K562 (cell line): ENCODE data around the gene DCLK2. TPM values are rescaled to one million over a fixed set of nuclear protein-coding genes. Genes with fewer than 3 reads are reported as not detected.

ENCODE experiments used
- ATAC-seq: fragments of 200-7000 bp; cut with Tn5 transposase; 3 replicates; pipeline ENCODE4 v1.9.1; 2020; ENCODE audit warnings: moderate library complexity
- BruUV-seq: library from RNA; stranded (reverse); fragments of 400-500 nt; replicated peaks from 2 replicates; lab custom pipeline; 2021; lab: Mats Ljungman, UMichigan
- CTCF ChIA-PET: fragments of 300-600 bp; formaldehyde crosslinking; extraction: SDS; loops from one replicate; lab custom pipeline; 2021; ENCODE audit warnings: low intra/inter-chr PET ratio; lab: Yijun Ruan, JAX
- POLR2A ChIA-PET: fragments of 300-600, 350-650 bp; sonication (Branson Sonifier 250); formaldehyde crosslinking; extraction: SDS; loops from one replicate; lab custom pipeline; 2021; ENCODE audit warnings: antibody characterized with exemption, inconsistent platforms; lab: Yijun Ruan, JAX
- DNase-seq, 4 experiments: peaks; one replicate each; pipeline versions ENCODE4 v3.0.0 to v3.0.0-alpha.2; 2011 to 2018; ENCODE audit warnings: low spot score in 3 of 4, mixed read lengths in 3 of 4; ENCODE audit errors: extremely low read depth in 1 of 4
- FAIRE-seq: peaks from 2 replicates; lab custom pipeline; 2011; peaks lifted over from hg19 to GRCh38; lab: Jason Lieb, UNC
- H2AFZ ChIP-seq: 2 replicates; pipeline ENCODE4 v1.6.0; 2011; ENCODE audit warnings: low read depth, low read length, control low read depth, inconsistent platforms
- H3K27ac ChIP-seq: fragments of 200-600 bp; 3 replicates; pipeline ENCODE4 v1.8.0; 2011; ENCODE audit warnings: low read depth, mild to moderate bottlenecking, control low read depth, inconsistent platforms, low read length, moderate library complexity, mixed read lengths; ENCODE audit errors: extremely low read depth
- H3K27me3 ChIP-seq, 2 experiments: fragments of 300-600 bp in 1 of 2; 2 replicates in 1 of 2; 3 replicates in 1 of 2; pipeline versions ENCODE4 v1.6.0 to v1.8.0; 2011; ENCODE audit warnings: inconsistent platforms in 2 of 2, low read length in 2 of 2, mild to moderate bottlenecking in 1 of 2, mixed read lengths in 1 of 2, moderate library complexity in 1 of 2; ENCODE audit not compliant: control insufficient read depth in 2 of 2, insufficient read depth in 2 of 2
- H3K36me3 ChIP-seq: fragments of 300-600 bp; 3 replicates; pipeline ENCODE4 v1.8.0; 2011; ENCODE audit warnings: mild to moderate bottlenecking, low read length, inconsistent platforms; ENCODE audit not compliant: control insufficient read depth, insufficient read depth
- H3K4me1 ChIP-seq, 2 experiments: fragments of 200-600 bp in 1 of 2; replicated peaks in 1 of 2; 2 replicates in 1 of 2; 3 replicates in 1 of 2; pipeline versions ENCODE4 v1.5.1 to v1.8.0; 2011; ENCODE audit warnings: inconsistent platforms in 2 of 2, low read length in 2 of 2, mild to moderate bottlenecking in 1 of 2, mixed read lengths in 1 of 2, moderate library complexity in 1 of 2; ENCODE audit not compliant: control insufficient read depth in 2 of 2, insufficient read depth in 2 of 2
- H3K4me2 ChIP-seq: 2 replicates; pipeline ENCODE4 v1.6.1; 2011; ENCODE audit warnings: low read length, control low read depth, inconsistent platforms, mixed read lengths; ENCODE audit not compliant: insufficient read depth
- H3K4me3 ChIP-seq: fragments of 200-600 bp; sonication (generic), shearing (Covaris generic); 2 replicates; pipeline ENCODE4 v1.5.1; 2016; ENCODE audit warnings: control low read depth, inconsistent platforms
- H3K79me2 ChIP-seq: fragments of 200-600 bp; 3 replicates; pipeline ENCODE4 v1.8.0; 2011; ENCODE audit warnings: low read length, inconsistent platforms; ENCODE audit not compliant: control insufficient read depth, insufficient read depth
- H3K9ac ChIP-seq, 2 experiments: 2 replicates each; pipeline versions ENCODE4 v1.6.0 to v1.6.1; 2011; ENCODE audit warnings: low read depth in 2 of 2, low read length in 2 of 2, control low read depth in 1 of 2, inconsistent platforms in 1 of 2, mild to moderate bottlenecking in 1 of 2, mixed read lengths in 1 of 2; ENCODE audit not compliant: insufficient read depth in 1 of 2
- H3K9me1 ChIP-seq: one replicate; pipeline ENCODE4 v1.6.0; 2011; ENCODE audit warnings: inconsistent platforms, mild to moderate bottlenecking, low read length, moderate library complexity; ENCODE audit not compliant: control insufficient read depth, insufficient read depth
- H3K9me3 ChIP-seq: replicated peaks from 2 replicates; pipeline ENCODE4 v1.5.1; 2011; ENCODE audit warnings: low read depth, low read length, inconsistent platforms; ENCODE audit not compliant: control insufficient read depth, insufficient read depth
- H4K20me1 ChIP-seq: replicated peaks from 2 replicates; pipeline ENCODE4 v1.6.1; 2011; ENCODE audit warnings: low read length, inconsistent platforms, mixed read lengths; ENCODE audit not compliant: control insufficient read depth, insufficient read depth
- FOXA3 ChIP-seq, 2 experiments: fragments of 450-650 bp in 1 of 2; sonication (generic) in 1 of 2; formaldehyde crosslinking; IDR thresholded peaks in 1 of 2; conservative IDR thresholded peaks in 1 of 2; 2 replicates each; pipeline versions ENCODE4 v1.4.0 to v1.8.0; 2020 to 2022; ENCODE audit warnings: mild to moderate bottlenecking in 2 of 2, missing genetic modification reagents in 1 of 2
- GATAD2A ChIP-seq: fragments of 450-650 bp; IDR thresholded peaks from 2 replicates; pipeline ENCODE4 v1.6.1; 2017
- HNRNPLL ChIP-seq: fragments of 200-400 bp; formaldehyde crosslinking; IDR thresholded peaks from 2 replicates; pipeline ENCODE4 v1.6.1; 2017; ENCODE audit warnings: low read length, low read depth, mild to moderate bottlenecking; ENCODE audit not compliant: poor library complexity, severe bottlenecking
- PURB ChIP-seq: sonication (generic); formaldehyde crosslinking; IDR thresholded peaks from 2 replicates; pipeline ENCODE4 v1.9.0; 2021; ENCODE audit warnings: low read depth, mild to moderate bottlenecking, missing genetic modification reagents
- SMAD2 ChIP-seq: fragments of 150-350 bp; IDR thresholded peaks from 2 replicates; pipeline ENCODE4 v1.6.1; 2014; ENCODE audit warnings: low read depth, mild to moderate bottlenecking, low read length
- TBL1XR1 ChIP-seq, 2 experiments: IDR thresholded peaks; 2 replicates each; pipeline ENCODE4 v1.6.1; 2012; ENCODE audit warnings: improper control_type of control experiment in 2 of 2, low read length in 2 of 2, mild to moderate bottlenecking in 1 of 2
- TEAD1 ChIP-seq, 2 experiments: fragments of 450-650 bp in 1 of 2; sonication (generic) in 1 of 2; formaldehyde crosslinking; IDR thresholded peaks; 2 replicates each; pipeline versions ENCODE4 v1.4.0 to v1.8.0; 2020 to 2022; ENCODE audit warnings: mild to moderate bottlenecking in 2 of 2, missing genetic modification reagents in 1 of 2
- THRB ChIP-seq: fragments of 450-650 bp; formaldehyde crosslinking; conservative IDR thresholded peaks from 2 replicates; pipeline ENCODE4 v1.4.0; 2022; ENCODE audit warnings: mild to moderate bottlenecking, missing genetic modification characterization
- ZNF511 ChIP-seq: sonication (generic); formaldehyde crosslinking; IDR thresholded peaks from 2 replicates; pipeline ENCODE4 v1.8.0; 2022; ENCODE audit warnings: mild to moderate bottlenecking, missing genetic modification reagents
- ZNF717 ChIP-seq: fragments of 250-450 bp; sonication (Bioruptor Pico); IDR thresholded peaks from 2 replicates; pipeline ENCODE4 v1.5.0; 2021
- WGBS: fragments of 100-300 bp; shearing (Covaris generic); methylation state at CpG from one replicate; pipeline ENCODE4 v1.1.6; 2016; ENCODE audit warnings: low coverage, mixed read lengths; ENCODE audit not compliant: insufficient coverage; ENCODE audit errors: missing lambda C conversion rate; 5-methylcytosine and 5-hydroxymethylcytosine counted together
- in situ Hi-C: fragments of 300-500 bp; cut with MboI; formaldehyde crosslinking; loops from 4 replicates; pipeline ENCODE4 v1.15.0; 2018; ENCODE audit warnings: inconsistent platforms, mixed read lengths
- intact Hi-C: fragments of 100-400 bp; cut with micrococcal nuclease; formaldehyde crosslinking; loops from 2 replicates; pipeline ENCODE4 v1.14.2; 2022
- polyA plus RNA-seq, 8 experiments: library from polyadenylated mRNA; depleted of rRNA in 4 of 8; stranded (reverse) in 5 of 8; unstranded in 3 of 8; fragments of >200 nt; fragmentation: Nextera tagmentation in 2 of 8; fragmentation: Illumina TruSeq in 1 of 8; extraction: Ambion mirVana in 2 of 8; extraction: Trizol in 1 of 8; gene quantifications; 2 replicates each; pipeline versions ENCODE4 v1.2.1 to v1.2.3, GENCODE V29; 2011 to 2014; ENCODE audit warnings: inconsistent platforms in 1 of 8, missing spikeins in 1 of 8
- total RNA-seq, 7 experiments: library from RNA; depleted of rRNA in 6 of 7; stranded (reverse); fragments of >200 nt in 6 of 7; fragmentation: Illumina TruSeq in 2 of 7; extraction: Trizol in 2 of 7; gene quantifications; 2 replicates each; pipeline versions ENCODE4 v1.2.1 to v1.2.3, GENCODE V29; 2011 to 2021; ENCODE audit warnings: low replicate concordance in 1 of 7

Gene DCLK2
- total and polyA plus RNA-seq, 9 of the 15 experiments (the other 6 are each of a cell fraction or from before 2014, with no cell fraction given), result not detected

GRCh38 chr4:150045410-150045809 is 32.8 kb upstream of the DCLK2 start:
- 4% methylated on average over 3 of the region's 3 CpGs for WGBS
- BruUV-seq, result no TSS peak

More at GRCh38 chr4:150045410-150045809, 32.8 kb upstream of the DCLK2 start:
- H3K27ac ChIP-seq, result no peak overlapping the region
- H3K9me1 ChIP-seq, result no peaks in the 10 kb centered on the region
- no peaks in the 10 kb centered on the region for H3K79me2 ChIP-seq
- DNase-seq (no peak), ATAC-seq (no peak), FAIRE-seq (no peak)
- TF ChIP-seq TEAD1 (CRISPR knock-in tag; IDR thresholded peaks at IDR 0.05), result no peak
- no peak for TF ChIP-seq TBL1XR1 (IDR thresholded peaks at IDR 0.05; ENCODE audit: low read length in 2 of 2)
- no peak for TF ChIP-seq ZNF717 (CRISPR knock-in tag)
- no peak for TF ChIP-seq SMAD2
- TF ChIP-seq ZNF511, result no peak
- no peak for TF ChIP-seq THRB (CRISPR knock-in tag)
- TF ChIP-seq PURB (CRISPR knock-in tag), result no peak
- no peak for TF ChIP-seq HNRNPLL
- TF ChIP-seq FOXA3 (CRISPR knock-in tag; conservative IDR thresholded peaks at IDR 0.05 in 1 of 2, IDR thresholded peaks at IDR 0.05 in 1 of 2), result no peak
- TF ChIP-seq GATAD2A, result no peak
- intact Hi-C loops, result no loop called here
- no peak overlapping the region for H3K4me3 ChIP-seq
- no peak overlapping the region for H3K9ac ChIP-seq
- no peaks in the 10 kb centered on the region for H3K4me1 ChIP-seq
- no peaks in the 10 kb centered on the region for H3K36me3 ChIP-seq
- H3K27me3 ChIP-seq, result no peaks in the 10 kb centered on the region
- in situ Hi-C loops, result no loop called here
- CTCF ChIA-PET, result no interaction called here
- no peaks in the 10 kb centered on the region for H4K20me1 ChIP-seq
- no peaks in the 10 kb centered on the region for H3K9me3 ChIP-seq
- POLR2A ChIA-PET, result no interaction called here
- no peak overlapping the region for H3K4me2 ChIP-seq
- no peak overlapping the region for H2AFZ ChIP-seq
